Stimulated activated CD4-positive, alpha-beta T cell treated with anti-CD3 and anti-CD28 coated beads, Interleukin-15, amount 100 ng/mL, for 1 hour (primary cell): ENCODE results near the gene TOR4A.

Experiments used
- DNase-seq, 2 donors: peaks; one replicate each; pipeline ENCODE4 v3.0.0-alpha.2; 2020; ENCODE audit warnings: low read depth in 1 of 2, low spot score in 1 of 2

TOR4A gene

DNA sequence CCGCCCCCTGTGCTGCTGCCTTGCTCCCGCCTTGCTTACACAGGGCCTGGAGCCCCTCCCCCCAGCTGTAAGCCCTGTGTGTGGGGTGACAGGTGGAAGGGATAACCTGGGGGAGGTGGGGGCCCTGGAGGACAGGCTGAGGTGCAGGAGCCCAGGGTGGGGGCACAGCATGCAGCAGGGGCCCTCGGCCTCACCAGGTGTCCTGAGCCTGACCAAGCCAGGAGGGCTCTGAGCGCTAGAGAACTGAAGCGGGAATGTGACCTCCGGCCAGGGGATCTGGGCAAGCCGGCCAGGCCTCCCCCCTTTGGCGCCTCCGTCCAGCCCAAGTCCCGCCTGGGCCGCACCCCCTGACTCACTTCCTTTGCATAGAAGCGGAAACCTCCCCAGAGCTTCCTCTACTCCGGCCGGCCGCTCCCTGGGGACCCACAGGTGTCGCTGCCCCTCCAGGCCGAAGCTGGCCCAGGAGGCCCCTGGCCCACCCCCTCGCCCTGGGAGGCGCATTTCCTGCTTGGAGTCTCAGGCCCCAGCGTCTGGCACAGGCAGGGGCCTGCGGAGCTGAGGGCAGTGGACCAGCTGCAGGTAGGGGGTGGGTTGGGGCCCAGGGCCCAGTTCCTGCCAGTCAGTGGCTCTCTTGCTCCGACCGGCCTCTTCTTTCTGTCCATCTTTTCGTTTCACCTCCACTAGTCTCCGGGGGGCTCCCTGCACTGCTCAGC is at the start of gene TOR4A:
TSS of gene TOR4A (plus strand) at position 398 of the 713 bp plus-strand sequence. CDS start 964 bp downstream, outside the sequence.
- DNase-seq = no peak

DNA sequence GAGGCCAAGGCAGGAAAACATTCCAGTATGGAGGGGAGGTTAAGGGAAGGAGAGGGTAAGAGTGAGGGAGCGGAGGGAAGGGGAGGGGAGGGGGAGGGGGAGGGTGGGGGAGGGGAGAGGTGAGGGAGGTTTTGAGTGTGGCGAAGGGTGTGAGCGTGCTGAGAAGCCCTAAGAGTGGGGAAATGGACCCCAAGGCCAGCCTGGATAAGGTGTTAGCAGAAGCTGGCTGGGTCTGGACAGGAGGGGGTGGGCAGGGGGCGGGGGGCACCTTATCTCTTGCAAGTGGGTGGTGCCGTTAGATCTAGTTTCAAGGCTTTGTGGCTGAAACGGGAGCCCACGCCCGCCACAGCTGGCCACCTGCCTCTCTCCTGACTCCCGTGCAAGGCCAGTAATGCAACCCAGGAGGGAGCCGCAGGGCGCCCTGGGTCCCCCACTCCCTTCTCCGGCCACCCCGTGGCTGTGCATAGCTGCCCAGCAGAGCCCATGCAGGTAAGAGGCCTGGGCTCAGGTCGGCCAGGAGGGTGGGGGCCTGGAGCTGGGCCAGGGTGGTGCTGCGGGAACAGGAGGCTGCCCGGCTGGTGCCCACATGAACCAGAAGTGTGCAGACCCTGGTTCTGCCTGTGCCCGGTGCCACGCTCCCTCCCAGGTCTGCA is 49.5 kb upstream of the TOR4A start:
- no peak for DNase-seq

DNA sequence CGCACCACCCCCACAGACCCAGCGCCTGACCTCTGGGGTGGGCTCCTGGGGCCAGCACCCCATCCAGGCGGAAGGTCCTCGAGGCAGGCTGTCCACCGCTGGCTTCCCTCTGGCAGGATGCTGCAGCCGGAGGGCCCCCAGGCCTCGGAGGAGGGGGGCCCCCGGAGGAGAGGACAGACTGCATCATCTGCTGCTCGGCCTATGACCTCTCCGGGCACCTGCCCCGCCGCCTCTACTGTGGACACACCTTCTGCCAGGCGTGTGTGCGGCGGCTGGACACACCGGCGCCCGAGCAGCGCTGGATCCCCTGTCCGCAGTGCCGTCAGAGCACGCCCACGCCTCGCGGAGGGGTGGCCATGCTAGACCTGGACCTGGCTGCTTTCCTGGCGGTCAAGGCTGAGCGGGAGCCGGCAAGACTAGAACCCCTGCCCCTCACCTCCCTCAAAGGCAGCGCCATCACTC is 49.0 kb upstream of the TOR4A start:
- DNase-seq = no peak

DNA sequence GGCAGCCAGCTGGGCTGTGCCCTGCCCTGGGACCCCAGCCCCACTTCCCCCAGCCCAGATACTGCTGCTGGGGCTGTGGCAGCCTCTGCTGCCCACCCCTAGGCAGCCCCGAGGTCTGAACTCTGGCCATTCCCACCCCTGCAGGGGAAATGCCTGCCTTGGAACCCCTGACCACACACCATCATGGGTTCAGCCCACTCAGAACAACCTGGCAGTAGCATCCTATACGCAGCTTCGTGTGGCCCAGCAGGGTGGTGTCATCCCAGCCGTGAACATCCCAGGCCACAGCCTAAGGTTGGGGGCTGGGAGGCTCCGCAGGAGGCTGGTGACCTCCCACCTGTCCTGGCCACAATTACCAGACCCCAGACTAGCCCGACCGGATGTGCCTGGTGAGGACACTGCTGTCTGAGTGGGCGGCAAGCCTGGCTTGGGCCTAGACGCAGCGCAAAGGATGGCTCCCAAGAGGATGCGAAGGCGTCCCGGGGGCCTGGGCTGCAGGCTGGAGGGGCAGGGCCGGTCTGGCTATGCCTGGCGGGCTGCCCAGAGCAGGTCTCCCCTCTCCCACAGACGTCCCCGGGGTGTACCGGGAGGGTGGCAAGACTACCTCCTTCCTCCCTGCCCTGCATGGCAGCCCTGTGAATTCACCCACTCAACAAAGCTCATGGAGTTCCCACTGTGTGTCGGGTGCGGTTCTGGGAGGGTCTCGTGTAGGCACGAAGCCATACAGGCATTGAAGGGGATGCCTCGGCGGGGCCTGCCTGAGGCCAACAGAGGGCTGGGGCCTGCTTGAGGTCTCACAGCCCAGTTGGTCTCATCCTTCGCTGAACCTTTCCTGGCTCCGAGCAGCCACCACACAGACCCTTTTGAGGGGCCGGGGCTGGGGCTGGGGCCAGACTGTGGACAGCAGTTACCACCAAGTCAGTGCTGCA is 48.3 kb upstream of the TOR4A start:
- DNase-seq = no peak

DNA sequence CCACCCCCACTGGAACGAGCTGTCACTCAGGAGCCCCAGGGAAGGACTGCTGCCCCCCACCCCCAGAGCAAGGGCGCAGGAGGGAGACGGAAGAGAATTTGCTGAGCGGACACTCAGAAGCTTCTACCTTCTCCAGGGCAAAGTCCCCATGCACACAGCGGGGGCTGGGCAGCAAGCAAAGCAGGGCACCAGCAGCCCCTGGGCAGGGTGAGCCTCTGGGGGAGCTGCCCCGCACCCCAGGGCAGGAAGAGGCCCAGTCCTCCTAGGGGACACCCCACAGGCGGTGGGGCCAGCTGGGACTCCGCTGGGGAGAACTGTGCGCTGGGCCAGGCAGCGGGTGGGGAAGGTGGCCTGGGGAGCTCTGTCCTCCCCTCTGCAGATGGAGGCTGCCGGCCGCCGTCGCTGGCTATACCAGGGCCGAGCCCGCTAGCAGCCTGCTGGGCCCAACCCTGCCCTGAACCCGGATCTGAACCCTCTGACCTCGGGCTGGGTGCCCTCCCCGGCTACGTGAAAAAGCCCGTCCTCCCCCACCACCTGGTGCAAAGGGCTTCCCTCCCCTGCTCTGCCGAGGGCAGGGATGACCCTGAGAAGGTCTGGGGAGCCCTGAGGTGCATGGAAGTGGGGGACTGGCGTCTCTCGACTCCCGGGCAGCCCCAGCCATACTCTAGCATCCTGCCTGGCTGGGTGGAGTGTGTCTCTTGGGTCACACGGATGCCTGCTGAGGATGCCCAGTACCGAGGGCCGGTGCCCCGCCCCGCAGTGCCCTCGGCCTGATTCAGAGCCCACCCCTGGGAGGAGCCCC is 47.4 kb upstream of the TOR4A start:
- DNase-seq = no peak

DNA sequence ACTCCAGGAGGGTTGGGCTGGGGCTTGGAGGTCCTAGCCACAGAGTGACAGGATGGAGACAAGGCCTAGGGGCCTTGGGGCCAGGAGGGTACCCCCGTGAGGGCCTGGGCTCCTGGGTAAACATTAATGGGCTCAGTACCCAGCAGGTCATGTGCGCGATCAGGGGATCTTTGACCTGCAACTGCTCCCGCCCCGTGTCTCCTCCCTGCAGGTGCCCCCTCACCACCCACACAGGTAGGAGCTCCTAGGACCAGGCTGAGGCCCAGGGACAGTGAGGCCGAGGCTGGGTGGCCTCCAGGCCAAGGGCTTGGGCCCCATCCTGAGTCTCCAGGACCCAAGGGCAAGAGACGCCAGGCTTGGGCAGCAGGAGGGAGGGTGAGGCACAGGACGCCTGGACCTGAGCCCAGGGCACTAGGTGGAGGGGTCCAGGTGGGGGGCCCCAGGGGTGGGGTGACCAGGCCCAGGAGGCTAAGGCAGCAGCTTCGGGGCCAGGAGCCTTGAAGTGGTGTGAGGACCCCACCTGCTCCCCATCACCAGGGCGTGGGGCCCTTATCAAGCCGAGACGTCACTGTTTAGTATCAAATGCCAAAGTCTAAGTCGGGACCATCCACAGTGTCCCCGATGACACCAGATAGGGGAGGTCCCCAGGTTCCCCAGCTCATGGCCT is 46.7 kb upstream of the TOR4A start, which contains the start of gene SLC34A3:
TSS of gene SLC34A3 (plus strand) at position 197 of the 667 bp plus-strand sequence. CDS start 802 bp downstream, outside the sequence.
- DNase-seq = no peak

DNA sequence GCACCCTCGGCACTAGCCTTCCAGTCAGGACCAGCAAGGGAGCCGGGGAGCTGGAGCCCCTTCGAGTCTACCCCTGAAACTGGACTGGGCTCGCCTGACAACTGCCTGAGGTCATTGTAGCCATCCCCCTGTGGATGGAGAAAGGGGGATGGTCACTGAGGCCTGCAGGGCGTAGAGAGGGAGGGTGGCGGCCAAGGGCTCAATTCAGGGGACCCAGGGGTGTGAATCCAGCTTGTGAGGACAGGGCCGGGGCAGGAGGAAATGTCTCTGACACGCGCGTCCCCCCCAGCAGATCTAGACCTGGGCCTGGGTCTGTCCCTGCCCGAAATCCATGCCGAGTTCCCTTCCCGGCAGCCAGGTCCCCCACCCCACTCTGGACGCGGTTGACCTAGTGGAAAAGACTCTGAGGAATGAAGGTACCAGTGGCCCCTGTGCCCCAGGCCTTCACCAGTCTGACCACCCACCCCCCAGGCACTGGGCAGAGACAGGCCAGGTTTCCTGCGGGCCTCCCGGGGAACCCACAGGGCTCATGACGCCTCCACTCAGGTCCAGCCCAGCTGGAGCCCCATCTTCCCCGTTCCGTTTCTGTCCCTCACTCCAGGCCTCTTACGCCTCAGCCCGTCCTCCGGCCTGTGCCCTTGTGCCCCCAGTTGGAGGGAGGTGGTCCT is 46.0 kb upstream of the TOR4A start:
- DNase-seq = no peak

DNA sequence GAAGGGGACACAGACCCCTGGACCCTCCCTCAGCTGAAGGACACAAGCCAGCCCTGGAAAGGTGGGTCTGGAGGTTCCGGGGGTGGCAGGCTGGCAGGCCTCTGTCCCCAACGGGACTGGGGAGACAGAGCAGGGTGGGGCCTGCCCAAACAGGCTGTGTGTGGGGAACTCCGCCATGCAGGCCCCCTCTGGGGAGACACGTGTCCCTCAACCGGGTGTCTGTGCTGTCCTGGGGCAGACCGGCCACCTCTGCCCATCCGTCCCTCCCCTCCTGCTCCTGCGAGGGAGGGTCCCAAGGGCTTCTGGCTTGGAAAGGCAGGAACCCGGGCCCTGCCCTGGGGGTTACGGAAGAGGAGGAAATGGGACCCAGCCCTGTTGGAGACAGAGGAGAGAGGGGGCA is 45.4 kb upstream of the TOR4A start:
- no peak for DNase-seq

DNA sequence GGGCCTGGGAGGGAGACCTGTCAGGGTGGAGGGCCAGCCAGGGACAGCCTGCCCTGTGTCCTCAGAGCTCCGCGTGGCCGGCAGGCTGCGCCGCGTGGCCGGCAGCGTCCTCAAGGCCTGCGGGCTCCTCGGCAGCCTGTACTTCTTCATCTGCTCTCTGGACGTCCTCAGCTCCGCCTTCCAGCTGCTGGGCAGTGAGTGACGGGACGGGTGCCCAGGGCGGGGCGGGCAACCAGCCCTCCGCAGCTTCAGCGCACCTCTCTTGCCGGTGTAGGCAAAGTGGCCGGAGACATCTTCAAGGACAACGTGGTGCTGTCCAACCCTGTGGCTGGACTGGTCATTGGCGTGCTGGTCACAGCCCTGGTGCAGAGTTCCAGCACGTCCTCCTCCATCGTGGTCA is 45.0 kb upstream of the TOR4A start:
- DNase-seq = no peak

DNA sequence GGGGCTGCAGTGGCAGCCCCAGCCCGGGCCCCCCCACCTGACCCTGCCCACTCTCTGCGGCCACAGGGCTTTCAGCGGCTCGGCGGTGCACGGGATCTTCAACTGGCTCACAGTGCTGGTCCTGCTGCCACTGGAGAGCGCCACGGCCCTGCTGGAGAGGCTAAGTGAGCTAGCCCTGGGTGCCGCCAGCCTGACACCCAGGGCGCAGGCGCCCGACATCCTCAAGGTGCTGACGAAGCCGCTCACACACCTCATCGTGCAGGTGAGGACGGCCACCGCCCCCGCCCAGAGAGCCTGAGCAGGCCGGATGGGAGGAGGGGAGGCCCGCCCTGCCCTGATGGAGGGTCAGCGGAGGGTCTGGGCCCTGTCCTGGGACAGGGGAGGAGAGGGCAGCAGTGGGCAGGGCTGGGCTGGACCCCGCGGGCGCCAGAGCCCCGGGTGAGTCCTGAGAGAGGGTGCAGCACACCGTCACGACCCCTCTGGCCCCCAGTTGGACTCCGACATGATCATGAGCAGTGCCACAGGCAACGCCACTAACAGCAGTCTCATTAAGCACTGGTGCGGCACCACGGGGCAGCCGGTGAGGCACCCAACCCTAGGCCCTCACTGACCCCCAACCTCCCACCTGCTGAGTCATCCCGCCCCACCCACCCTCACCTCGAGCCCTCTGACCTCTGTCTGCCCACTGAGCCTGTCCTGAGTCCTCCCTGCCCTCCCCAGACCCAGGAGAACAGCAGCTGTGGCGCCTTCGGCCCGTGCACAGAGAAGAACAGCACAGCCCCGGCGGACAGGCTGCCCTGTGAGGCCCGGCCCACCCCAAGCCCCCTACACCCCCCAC is 44.2 kb upstream of the TOR4A start:
- DNase-seq = no peak

DNA sequence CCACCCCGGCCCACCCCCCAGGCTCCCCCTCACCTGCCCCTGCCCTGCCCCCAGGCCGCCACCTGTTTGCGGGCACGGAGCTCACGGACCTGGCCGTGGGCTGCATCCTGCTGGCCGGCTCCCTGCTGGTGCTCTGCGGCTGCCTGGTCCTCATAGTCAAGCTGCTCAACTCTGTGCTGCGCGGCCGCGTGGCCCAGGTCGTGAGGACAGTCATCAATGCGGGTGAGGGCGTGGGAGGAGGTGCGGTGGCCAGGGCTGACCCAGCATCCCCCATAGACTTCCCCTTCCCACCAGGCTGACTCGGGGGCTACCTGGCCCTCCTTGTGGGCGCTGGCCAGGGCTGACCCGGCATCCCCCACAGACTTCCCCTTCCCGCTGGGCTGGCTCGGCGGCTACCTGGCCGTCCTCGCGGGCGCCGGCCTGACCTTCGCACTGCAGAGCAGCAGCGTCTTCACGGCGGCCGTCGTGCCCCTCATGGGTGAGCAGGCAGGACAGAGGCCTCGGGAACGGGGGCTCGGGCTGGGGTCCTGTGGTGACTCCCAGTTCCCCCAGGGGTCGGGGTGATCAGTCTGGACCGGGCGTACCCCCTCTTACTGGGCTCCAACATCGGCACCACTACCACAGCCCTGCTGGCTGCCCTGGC is 43.4 kb upstream of the TOR4A start:
- no peak for DNase-seq

DNA sequence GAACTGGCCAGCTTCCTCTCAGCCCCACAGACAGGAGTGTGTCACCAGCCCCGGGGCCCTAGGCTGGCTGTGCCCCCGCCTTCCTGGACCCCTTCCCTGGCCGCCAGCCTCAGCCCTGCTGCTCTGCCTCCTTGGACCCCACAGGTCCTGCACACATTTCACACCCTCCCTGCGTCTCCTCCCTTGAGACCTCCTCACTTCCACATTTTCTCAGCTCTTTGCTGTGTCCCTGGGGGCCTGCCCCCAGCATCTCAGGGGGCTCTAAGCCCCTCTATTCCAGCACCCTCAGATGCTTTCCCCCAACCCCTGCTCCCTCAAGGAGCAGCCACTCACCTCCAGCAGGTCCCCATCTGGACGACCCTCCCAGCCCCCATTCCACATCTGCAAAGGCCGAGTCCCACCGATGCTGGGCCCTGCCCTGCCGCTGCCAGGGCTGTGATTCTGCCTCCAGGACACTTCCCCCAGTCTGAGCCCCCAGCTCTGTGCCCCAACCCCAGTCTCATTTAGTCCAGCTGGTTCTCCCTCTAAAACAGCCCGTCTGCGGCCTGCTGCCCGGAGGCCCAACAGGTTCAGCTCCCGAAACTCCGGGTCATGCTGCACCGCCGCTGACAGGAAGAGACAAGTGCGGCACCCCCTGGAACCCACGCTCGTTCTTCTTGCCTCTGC is 42.6 kb upstream of the TOR4A start:
- DNase-seq = no peak

DNA sequence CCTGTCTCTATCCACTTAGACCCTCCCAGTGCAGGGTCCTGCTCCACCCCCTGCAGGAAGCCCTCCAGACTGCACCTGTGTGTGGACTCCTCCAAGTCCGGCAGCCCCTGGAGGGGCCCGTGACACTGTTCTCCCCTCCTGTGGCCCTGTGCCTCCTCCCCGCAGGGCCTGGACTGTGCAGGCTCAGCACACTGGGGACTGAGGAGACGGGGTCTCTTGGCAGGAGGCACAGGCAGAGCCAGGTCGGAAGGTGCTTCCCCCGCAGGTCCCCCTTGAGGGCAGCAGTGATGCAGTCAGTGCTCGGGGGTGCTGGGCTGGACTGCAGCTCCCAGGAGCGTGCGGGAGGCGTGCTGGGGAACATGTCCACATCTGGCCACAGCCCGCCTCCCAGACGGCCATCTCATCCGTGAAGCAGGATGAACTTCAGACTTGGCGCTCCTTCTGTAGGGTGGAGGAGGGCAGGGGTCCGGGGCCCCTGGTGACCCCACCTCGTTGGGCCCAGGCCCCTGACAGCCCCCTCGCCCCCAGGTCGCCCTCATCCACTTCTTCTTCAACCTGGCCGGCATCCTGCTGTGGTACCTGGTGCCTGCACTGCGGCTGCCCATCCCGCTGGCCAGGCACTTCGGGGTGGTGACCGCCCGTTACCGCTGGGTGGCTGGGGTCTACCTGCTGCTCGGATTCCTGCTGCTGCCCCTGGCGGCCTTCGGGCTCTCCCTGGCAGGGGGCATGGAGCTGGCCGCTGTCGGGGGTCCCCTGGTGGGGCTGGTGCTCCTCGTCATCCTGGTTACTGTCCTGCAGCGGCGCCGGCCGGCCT is 41.9 kb upstream of the TOR4A start:
- no peak for DNase-seq

DNA sequence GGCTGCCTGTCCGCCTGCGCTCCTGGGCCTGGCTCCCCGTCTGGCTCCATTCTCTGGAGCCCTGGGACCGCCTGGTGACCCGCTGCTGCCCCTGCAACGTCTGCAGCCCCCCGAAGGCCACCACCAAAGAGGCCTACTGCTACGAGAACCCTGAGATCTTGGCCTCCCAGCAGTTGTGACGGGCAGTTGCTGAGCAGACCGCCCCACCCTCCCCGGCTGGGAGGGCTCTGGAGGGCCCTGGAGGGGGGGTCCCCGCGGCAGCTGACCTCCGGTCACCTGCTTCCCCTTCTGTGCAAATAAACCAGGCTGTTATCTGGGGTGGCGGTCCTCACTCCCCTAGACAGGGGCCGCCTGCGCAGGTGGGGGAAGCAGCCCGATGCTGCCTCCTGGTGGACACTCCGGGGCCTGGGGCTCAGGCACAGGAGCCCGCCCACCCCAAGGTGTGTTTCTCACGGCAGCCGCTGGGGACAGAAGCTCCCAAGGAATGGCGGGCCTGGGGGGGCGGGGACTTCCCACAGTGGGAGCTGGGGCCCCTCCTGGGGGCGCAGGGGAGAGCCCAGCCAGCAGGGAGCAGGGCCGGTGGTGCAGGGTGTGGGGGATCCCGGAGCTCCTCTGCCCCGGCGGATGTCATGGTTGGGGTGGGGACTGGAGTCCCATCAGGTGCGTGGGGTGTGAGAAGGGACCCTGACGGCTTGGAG is 41.1 kb upstream of the TOR4A start:
- peak; percentile 83 to 91 for DNase-seq

DNA sequence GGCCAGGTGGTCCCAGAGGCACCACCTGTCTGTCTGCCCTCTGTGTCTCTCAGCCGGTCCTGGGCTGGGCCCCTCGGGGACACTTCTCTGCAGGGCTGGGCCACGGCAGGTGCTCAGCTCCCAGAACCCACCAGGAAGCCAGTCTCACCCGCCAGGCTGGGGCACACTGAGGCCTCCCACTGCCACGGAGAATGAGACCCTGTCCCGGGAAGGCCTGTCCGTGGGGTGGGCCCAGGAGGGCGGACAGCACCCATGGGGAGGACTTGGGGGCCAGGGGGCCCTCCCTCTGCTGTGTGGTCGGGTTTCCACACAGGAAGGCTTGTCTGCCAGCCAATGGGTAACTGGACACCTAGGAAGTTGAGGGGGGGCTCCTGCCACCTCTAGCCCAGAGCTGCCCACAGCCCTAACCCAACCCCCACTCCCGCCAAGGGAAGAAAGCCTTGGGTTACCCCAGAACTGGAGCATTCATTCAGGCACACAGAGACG is 40.5 kb upstream of the TOR4A start:
- no peak for DNase-seq
